ENCODE measurements around the gene GNAS-AS1. TPM values are rescaled to one million over a fixed set of nuclear protein-coding genes. Genes with fewer than 3 reads are reported as not detected.

Gene GNAS-AS1
- total and polyA plus RNA-seq, 2 of the 8 experiments (the other 6 are each of a cell fraction or from before 2014, with no cell fraction given), result 4.7 to 13.7 TPM

DNA sequence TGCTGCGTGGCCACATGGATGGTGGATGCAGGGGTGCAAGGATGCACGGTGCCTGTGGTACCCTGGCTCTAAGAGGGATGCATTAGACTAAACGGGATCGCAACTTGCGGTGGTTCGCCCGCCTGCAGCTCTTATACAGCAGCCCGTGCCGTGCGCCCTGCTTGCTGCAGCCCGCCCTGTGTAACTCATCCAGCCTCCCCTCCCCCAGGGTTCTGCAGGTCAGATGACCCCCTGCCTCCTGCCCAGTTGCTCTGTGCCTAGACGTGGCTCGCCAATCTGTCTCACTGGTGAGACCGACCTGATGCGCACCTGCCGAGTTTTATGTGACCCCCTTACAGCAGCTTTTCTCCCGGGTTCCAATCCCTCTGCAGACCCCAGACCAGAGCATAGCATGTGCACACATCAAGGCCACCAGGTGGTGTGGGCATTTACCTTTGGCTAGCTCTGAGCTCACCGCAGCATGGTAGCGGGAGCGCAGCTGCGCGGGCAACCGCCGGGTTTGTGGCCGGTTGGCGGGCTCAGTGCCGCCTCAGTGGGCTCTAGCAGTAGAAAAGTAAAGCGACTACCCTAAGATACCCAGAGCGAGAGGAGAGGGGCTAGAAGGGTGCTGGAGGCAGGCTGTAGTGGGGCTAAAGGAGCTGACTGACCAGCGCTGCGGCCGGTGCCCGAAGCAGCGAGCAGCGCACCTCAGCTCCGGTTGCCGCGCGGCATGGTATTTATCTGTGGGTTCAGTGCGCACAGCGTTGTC, 693 bp upstream of the GNAS-AS1 start (continued):
- TF ChIP-seq, protein P1, sequence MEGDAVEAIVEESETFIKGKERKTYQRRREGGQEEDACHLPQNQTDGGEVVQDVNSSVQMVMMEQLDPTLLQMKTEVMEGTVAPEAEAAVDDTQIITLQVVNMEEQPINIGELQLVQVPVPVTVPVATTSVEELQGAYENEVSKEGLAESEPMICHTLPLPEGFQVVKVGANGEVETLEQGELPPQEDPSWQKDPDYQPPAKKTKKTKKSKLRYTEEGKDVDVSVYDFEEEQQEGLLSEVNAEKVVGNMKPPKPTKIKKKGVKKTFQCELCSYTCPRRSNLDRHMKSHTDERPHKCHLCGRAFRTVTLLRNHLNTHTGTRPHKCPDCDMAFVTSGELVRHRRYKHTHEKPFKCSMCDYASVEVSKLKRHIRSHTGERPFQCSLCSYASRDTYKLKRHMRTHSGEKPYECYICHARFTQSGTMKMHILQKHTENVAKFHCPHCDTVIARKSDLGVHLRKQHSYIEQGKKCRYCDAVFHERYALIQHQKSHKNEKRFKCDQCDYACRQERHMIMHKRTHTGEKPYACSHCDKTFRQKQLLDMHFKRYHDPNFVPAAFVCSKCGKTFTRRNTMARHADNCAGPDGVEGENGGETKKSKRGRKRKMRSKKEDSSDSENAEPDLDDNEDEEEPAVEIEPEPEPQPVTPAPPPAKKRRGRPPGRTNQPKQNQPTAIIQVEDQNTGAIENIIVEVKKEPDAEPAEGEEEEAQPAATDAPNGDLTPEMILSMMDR (IDR thresholded peaks at IDR 0.05; ENCODE audit: control extremely low read depth in 1 of 3, insufficient read depth in 1 of 3, low read depth in 1 of 3, low read length in 3 of 3), result peak in 1 of 3 experiments; percentile 24; a peak in 2 of 4 replicates
- TF ChIP-seq, protein P2, sequence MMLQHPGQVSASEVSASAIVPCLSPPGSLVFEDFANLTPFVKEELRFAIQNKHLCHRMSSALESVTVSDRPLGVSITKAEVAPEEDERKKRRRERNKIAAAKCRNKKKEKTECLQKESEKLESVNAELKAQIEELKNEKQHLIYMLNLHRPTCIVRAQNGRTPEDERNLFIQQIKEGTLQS (IDR thresholded peaks at IDR 0.05; ENCODE audit: insufficient read depth, low read depth, low read length), result no peak
- TF ChIP-seq CBX5 (IDR thresholded peaks at IDR 0.05; ENCODE audit: low read depth, low read length) (no peak), CEBPB (IDR thresholded peaks at IDR 0.05; ENCODE audit: low read depth, low read length) (no peak), RNF2 (IDR thresholded peaks at IDR 0.05; ENCODE audit: borderline replicate concordance, low read depth, low read length, missing control alignments, poor library complexity, severe bottlenecking) (no peak), EP300 (IDR thresholded peaks at IDR 0.05; ENCODE audit: borderline replicate concordance in 1 of 2, low read depth in 2 of 2, low read length in 2 of 2) (no peak), RFX5 (IDR thresholded peaks at IDR 0.05; ENCODE audit: borderline replicate concordance, low read depth, low read length) (no peak), RBBP5 (IDR thresholded peaks at IDR 0.05; ENCODE audit: borderline replicate concordance, low read depth, low read length) (0 out of 2 replicates have a peak, but pooled peaks have one; percentile 20), POLR2AphosphoS5 (IDR thresholded peaks at IDR 0.05; ENCODE audit: low read depth, low read length) (no peak), GTF2F1 (IDR thresholded peaks at IDR 0.05; ENCODE audit: borderline replicate concordance, low read depth, low read length) (no peak), ZNF274 (IDR thresholded peaks at IDR 0.05; ENCODE audit: borderline replicate concordance, extremely low read depth, low read length) (no peak), TAF1 (IDR thresholded peaks at IDR 0.05; ENCODE audit: low read depth, low read length) (no peak; the same call in 1 of the 2 replicates), TBP (IDR thresholded peaks at IDR 0.05; ENCODE audit: low read depth, low read length) (0 out of 2 replicates have a peak, but pooled peaks have one; percentile 1), SIN3A (conservative IDR thresholded peaks at IDR 0.05 in 1 of 2, IDR thresholded peaks at IDR 0.05 in 1 of 2; ENCODE audit: low read depth in 1 of 2, low read length in 2 of 2) (no peak), RAD21 (IDR thresholded peaks at IDR 0.05 in 1 of 2, conservative IDR thresholded peaks at IDR 0.05 in 1 of 2; ENCODE audit: low read depth in 2 of 2, low read length in 2 of 2) (no peak), GABPA (IDR thresholded peaks at IDR 0.05; ENCODE audit: borderline replicate concordance, insufficient read depth, low read length) (no peak; the same call in 1 of the 2 replicates)
- TF ChIP-seq, protein P3, sequence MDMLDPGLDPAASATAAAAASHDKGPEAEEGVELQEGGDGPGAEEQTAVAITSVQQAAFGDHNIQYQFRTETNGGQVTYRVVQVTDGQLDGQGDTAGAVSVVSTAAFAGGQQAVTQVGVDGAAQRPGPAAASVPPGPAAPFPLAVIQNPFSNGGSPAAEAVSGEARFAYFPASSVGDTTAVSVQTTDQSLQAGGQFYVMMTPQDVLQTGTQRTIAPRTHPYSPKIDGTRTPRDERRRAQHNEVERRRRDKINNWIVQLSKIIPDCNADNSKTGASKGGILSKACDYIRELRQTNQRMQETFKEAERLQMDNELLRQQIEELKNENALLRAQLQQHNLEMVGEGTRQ (IDR thresholded peaks at IDR 0.05; ENCODE audit: low read length), result 0 out of 2 replicates have a peak, but pooled peaks have one; percentile 5
